HEK293T (cell line): ENCODE measurements around the gene ZSWIM5.
"Not testable (repeated sequence)": the region's sequence is repeated elsewhere in the genome, so short reads cannot be mapped to it uniquely, and the experiment has no call there.

ENCODE experiments used
- BHLHE40 ChIP-seq: fragments of 450-650 bp; IDR thresholded peaks from 2 replicates; pipeline ENCODE4 v1.6.1; 2016; ENCODE audit warnings: mild to moderate bottlenecking, moderate library complexity, borderline replicate concordance
- ELF4 ChIP-seq: fragments of 450-650 bp; IDR thresholded peaks from 2 replicates; pipeline ENCODE4 v1.6.1; 2017; ENCODE audit warnings: antibody characterized with exemption
- FOXA1 ChIP-seq: fragments of 450-650 bp; IDR thresholded peaks from 2 replicates; pipeline ENCODE4 v1.6.1; 2016; ENCODE audit warnings: mild to moderate bottlenecking
- HDGF ChIP-seq: fragments of 450-650 bp; IDR thresholded peaks from 2 replicates; pipeline ENCODE4 v1.6.1; 2017; ENCODE audit warnings: antibody characterized with exemption, borderline replicate concordance
- L3MBTL2 ChIP-seq: fragments of 450-650 bp; conservative IDR thresholded peaks from 2 replicates; pipeline ENCODE4 v1.6.1; 2016; ENCODE audit warnings: mild to moderate bottlenecking
- SUZ12 ChIP-seq: fragments of 450-650 bp; IDR thresholded peaks from 2 replicates; pipeline ENCODE4 v1.6.1; 2016; ENCODE audit warnings: mild to moderate bottlenecking
- ZNF384 ChIP-seq: fragments of 450-650 bp; IDR thresholded peaks from 2 replicates; pipeline ENCODE4 v1.6.1; 2016

GRCh38 chr1:45106156-45106545 lies 100.3 kb downstream of the ZSWIM5 start:
- not testable (repeated sequence) for TF ChIP-seq L3MBTL2, ELF4, SUZ12, BHLHE40, HDGF, FOXA1, ZNF384
